ENCODE results near the gene INTS3.

DNA sequence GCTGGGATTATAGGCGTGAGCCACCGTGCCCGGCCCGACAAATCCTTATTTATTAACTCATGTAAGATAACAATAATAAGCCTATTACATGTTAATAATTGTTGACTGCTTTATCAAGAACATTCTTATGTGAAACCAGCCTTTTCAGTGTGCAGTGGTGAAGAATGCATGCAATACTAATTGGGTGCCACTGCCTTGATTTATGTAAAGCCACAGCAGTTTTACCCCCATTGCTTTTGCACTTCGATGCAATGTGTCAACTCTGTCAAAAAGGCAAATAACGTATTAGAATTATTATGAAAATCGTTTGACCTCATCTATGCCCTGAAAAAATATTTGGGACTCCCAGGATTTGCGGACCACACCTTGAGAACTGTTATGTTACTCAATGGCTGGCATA is 31.1 kb upstream of the INTS3 start:
- TF ChIP-seq ZNF211 (tag by site-specific recombination; IDR thresholded peaks at IDR 0.05; ENCODE audit: low read depth) (no peak), HOXA7 (CRISPR knock-in tag; IDR thresholded peaks at IDR 0.05; ENCODE audit: borderline replicate concordance) (no peak)
